Urinary bladder (tissue), 4 donors: ENCODE measurements around the gene RICTOR. TPM values are rescaled to one million over a fixed set of nuclear protein-coding genes. Genes with fewer than 3 reads are reported as not detected.
A peak's percentile ranks its signal among the peaks of the same experiment; 100 is the strongest.

ENCODE experiments used
- DNase-seq: peaks from one replicate; pipeline ENCODE4 v3.0.0-alpha.2; 2015; ENCODE audit errors: extremely low spot score
- H3K27ac ChIP-seq: one replicate; pipeline ENCODE4 v1.5.1; 2013; ENCODE audit warnings: low read depth, mild to moderate bottlenecking, moderate library complexity
- H3K36me3 ChIP-seq: one replicate; pipeline ENCODE4 v1.6.1; 2013; ENCODE audit warnings: mild to moderate bottlenecking, moderate library complexity; ENCODE audit not compliant: insufficient read depth
- H3K4me1 ChIP-seq: one replicate; pipeline ENCODE4 v1.6.1; 2013; ENCODE audit warnings: mild to moderate bottlenecking, moderate library complexity; ENCODE audit not compliant: insufficient read depth
- H3K4me3 ChIP-seq: one replicate; pipeline ENCODE4 v1.5.1; 2013; ENCODE audit warnings: low read depth, low read length
- WGBS: extraction: QIAGEN DNeasy Blood & Tissue Kit; methylation state at CpG from one replicate; pipeline ENCODE4 v1.1.7; 2013; 5-methylcytosine and 5-hydroxymethylcytosine counted together
- polyA plus RNA-seq: library from polyadenylated mRNA; stranded (reverse); fragments of 200-250 nt; gene quantifications from one replicate; pipeline ENCODE4 v1.2.3, GENCODE V29; 2013
- total RNA-seq: library from RNA; depleted of rRNA; stranded (reverse); fragments of >200 nt; gene quantifications from one replicate; pipeline ENCODE4 v1.2.3, GENCODE V29; 2014
- donor health status: healthy with polysubstance abuse.
- donor health status: healthy.

RICTOR gene
- total and polyA plus RNA-seq, 2 donors = 6.3 to 122 TPM

- DNase-seq = no peak
- H3K27ac ChIP-seq = no peak overlapping the region
- H3K4me1 ChIP-seq = no peaks in the 10 kb centered on the region
- no peaks in the 10 kb centered on the region for H3K36me3 ChIP-seq
- 45% methylated on average over 2 of the region's 2 CpGs for WGBS
- H3K4me3 ChIP-seq = no peak overlapping the region
These were observed 6.0 kb upstream of the RICTOR start for GRCh38 chr5:39080168-39080567.

- Histone ChIP-seq H3K4me3 (no peak overlapping the region), H3K4me1 (no peaks in the 10 kb centered on the region), H3K36me3 (no peaks in the 10 kb centered on the region), H3K27ac (no peak overlapping the region)
- DNase-seq = no peak
- 64% methylated on average over 2 of the region's 2 CpGs for WGBS
These were observed 4.9 kb upstream of the RICTOR start for GRCh38 chr5:39079147-39079546.

GRCh38 chr5:39076757-39077728, 2.8 kb upstream of the RICTOR start:
- Histone ChIP-seq H3K4me1 (no peaks in the 10 kb centered on the region), H3K27ac (no peak overlapping the region), H3K36me3 (no peaks in the 10 kb centered on the region), H3K4me3 (no peak overlapping the region)
- no peak for DNase-seq
- 43% methylated on average over 6 of the region's 6 CpGs for WGBS

- DNase-seq = no peak
- no peak overlapping the region for H3K4me3 ChIP-seq
- H3K27ac ChIP-seq = no peak overlapping the region
- WGBS = 68% methylated on average over 6 of the region's 6 CpGs
- H3K36me3 ChIP-seq = no peaks in the 10 kb centered on the region
- no peaks in the 10 kb centered on the region for H3K4me1 ChIP-seq
These were observed 2.0 kb upstream of the RICTOR start for GRCh38 chr5:39076101-39076756.

- no peak for DNase-seq
- WGBS = under 1% methylated on average over 29 of the region's 29 CpGs
- H3K4me3 ChIP-seq = peak overlapping the region; percentile 90
- no peaks in the 10 kb centered on the region for H3K36me3 ChIP-seq
- no peaks in the 10 kb centered on the region for H3K4me1 ChIP-seq
- H3K27ac ChIP-seq = peak overlapping the region; percentile 90
These were observed 507 bp downstream of the RICTOR start for GRCh38 chr5:39073767-39074016.

- Histone ChIP-seq H3K36me3 (no peaks in the 10 kb centered on the region), H3K4me1 (no peaks in the 10 kb centered on the region), H3K27ac (peak overlapping the region; percentile 90), H3K4me3 (peak overlapping the region; percentile 90)
- DNase-seq = no peak
- WGBS = 2% methylated on average over 27 of the region's 27 CpGs
These were observed 1.1 kb downstream of the RICTOR start for GRCh38 chr5:39072925-39073766.

GRCh38 chr5:39068099-39068498, 6.1 kb downstream of the RICTOR start:
- Histone ChIP-seq H3K27ac (no peak overlapping the region), H3K4me1 (no peaks in the 10 kb centered on the region), H3K4me3 (no peak overlapping the region), H3K36me3 (no peaks in the 10 kb centered on the region)
- 91% methylated on average over 3 of the region's 3 CpGs for WGBS
- DNase-seq = no peak

GRCh38 chr5:39064450-39064849, 9.7 kb downstream of the RICTOR start:
- H3K36me3 ChIP-seq = no peaks in the 10 kb centered on the region
- H3K4me3 ChIP-seq = no peak overlapping the region
- no peaks in the 10 kb centered on the region for H3K4me1 ChIP-seq
- 93% methylated on average over 3 of the region's 3 CpGs for WGBS
- no peak overlapping the region for H3K27ac ChIP-seq
- DNase-seq = no peak

GRCh38 chr5:39063037-39063436, 11.2 kb downstream of the RICTOR start:
- DNase-seq = no peak
- Histone ChIP-seq H3K27ac (no peak overlapping the region), H3K36me3 (no peaks in the 10 kb centered on the region), H3K4me1 (no peaks in the 10 kb centered on the region), H3K4me3 (no peak overlapping the region)
- WGBS = 57% methylated on average over 2 of the region's 2 CpGs

- no peaks in the 10 kb centered on the region for H3K4me1 ChIP-seq
- no peak overlapping the region for H3K27ac ChIP-seq
- no peak overlapping the region for H3K4me3 ChIP-seq
- H3K36me3 ChIP-seq = no peaks in the 10 kb centered on the region
- no peak for DNase-seq
These were observed 11.7 kb downstream of the RICTOR start for GRCh38 chr5:39062530-39062929.

GRCh38 chr5:39062104-39062503, 12.1 kb downstream of the RICTOR start:
- H3K36me3 ChIP-seq = no peaks in the 10 kb centered on the region
- no peaks in the 10 kb centered on the region for H3K4me1 ChIP-seq
- H3K4me3 ChIP-seq = no peak overlapping the region
- no peak overlapping the region for H3K27ac ChIP-seq
- 75% methylated on average over 3 of the region's 3 CpGs for WGBS
- no peak for DNase-seq

- no peak for DNase-seq
- 30% methylated on average over 2 of the region's 2 CpGs for WGBS
- H3K27ac ChIP-seq = no peak overlapping the region
These were observed 15.1 kb downstream of the RICTOR start for GRCh38 chr5:39059064-39059463.

GRCh38 chr5:39058178-39058921, 15.8 kb downstream of the RICTOR start:
- 54% methylated on average over 2 of the region's 2 CpGs for WGBS
- H3K27ac ChIP-seq = no peak overlapping the region
- peaks cover 2% of the 10 kb centered on the region for H3K36me3 ChIP-seq
- H3K4me1 ChIP-seq = no peaks in the 10 kb centered on the region
- DNase-seq = no peak
- H3K4me3 ChIP-seq = peak overlapping the region; percentile 14

More at GRCh38 chr5:39059064-39059463, 15.1 kb downstream of the RICTOR start:
- H3K4me3 ChIP-seq = no peak overlapping the region
- H3K36me3 ChIP-seq = peaks cover 2% of the 10 kb centered on the region
- no peaks in the 10 kb centered on the region for H3K4me1 ChIP-seq
